GM23338 (cell line): ENCODE results near the gene KCNF1. TPM values are rescaled to one million over a fixed set of nuclear protein-coding genes. Genes with fewer than 3 reads are reported as not detected.
A peak's percentile ranks its signal among the peaks of the same experiment; 100 is the strongest.

Experiments
- ATAC-seq: fragments of 200-7000 bp; cut with Tn5 transposase; 3 replicates; pipeline ENCODE4 v1.9.1; 2020
- DNase-seq: peaks from one replicate; pipeline ENCODE4 v3.0.0-alpha.2; 2015; ENCODE audit warnings: low spot score
- H2AFZ ChIP-seq: fragments of 200-600 bp; sonication (generic); 2 replicates; pipeline ENCODE4 v1.8.0; 2016; ENCODE audit warnings: antibody characterized with exemption, mild to moderate bottlenecking, moderate library complexity
- H3F3A ChIP-seq: fragments of 200-600 bp; sonication (generic); replicated peaks from 2 replicates; pipeline ENCODE4 v1.8.0; 2017; ENCODE audit warnings: antibody characterized with exemption, mixed run types, low read depth
- H3K27ac ChIP-seq: fragments of 200-600 bp; sonication (generic); 2 replicates; pipeline ENCODE4 v1.6.1; 2016; ENCODE audit warnings: low read depth
- H3K27me3 ChIP-seq: fragments of 200-600 bp; sonication (generic); 2 replicates; pipeline ENCODE4 v1.8.0; 2016; ENCODE audit warnings: mild to moderate bottlenecking, mixed run types, moderate library complexity; ENCODE audit not compliant: insufficient read depth
- H3K36me3 ChIP-seq: fragments of 200-600 bp; sonication (generic); 2 replicates; pipeline ENCODE4 v1.8.0; 2016; ENCODE audit warnings: mild to moderate bottlenecking; ENCODE audit not compliant: insufficient read depth
- H3K4me1 ChIP-seq: fragments of 200-600 bp; sonication (generic); 2 replicates; pipeline ENCODE4 v1.8.0; 2016; ENCODE audit warnings: mild to moderate bottlenecking, moderate library complexity; ENCODE audit not compliant: insufficient read depth
- H3K4me2 ChIP-seq: fragments of 200-600 bp; sonication (generic); 2 replicates; pipeline ENCODE4 v1.7.1; 2017; ENCODE audit warnings: mixed run types
- H3K4me3 ChIP-seq: fragments of 200-600 bp; sonication (generic); 2 replicates; pipeline ENCODE4 v1.6.1; 2016; ENCODE audit warnings: mixed run types
- H3K79me2 ChIP-seq: fragments of 200-600 bp; sonication (generic); replicated peaks from 2 replicates; pipeline ENCODE4 v1.8.0; 2017; ENCODE audit warnings: mild to moderate bottlenecking; ENCODE audit not compliant: insufficient read depth
- H3K9me2 ChIP-seq: fragments of 200-600 bp; sonication (generic); 2 replicates; pipeline ENCODE4 v1.8.0; 2017; ENCODE audit not compliant: insufficient read depth
- H4K20me1 ChIP-seq: fragments of 200-600 bp; sonication (generic); replicated peaks from 2 replicates; pipeline ENCODE4 v1.8.0; 2017; ENCODE audit warnings: mild to moderate bottlenecking; ENCODE audit not compliant: insufficient read depth
- H3K27ac Mint-ChIP-seq: 2 replicates; pipeline ENCODE4 v1.8.0; 2020; ENCODE audit warnings: inconsistent platforms, mild to moderate bottlenecking, moderate library complexity, mixed read lengths
- H3K27me3 Mint-ChIP-seq: 3 replicates; pipeline ENCODE4 v1.8.0; 2022; ENCODE audit warnings: low read depth, mild to moderate bottlenecking, moderate library complexity, mixed read lengths, inconsistent platforms; ENCODE audit not compliant: insufficient read depth, poor library complexity
- H3K36me3 Mint-ChIP-seq: 3 replicates; pipeline ENCODE4 v1.8.0; 2021; ENCODE audit warnings: low read depth, mild to moderate bottlenecking, inconsistent platforms, moderate library complexity, mixed read lengths
- H3K4me1 Mint-ChIP-seq: 3 replicates; pipeline ENCODE4 v1.8.0; 2020; ENCODE audit warnings: mild to moderate bottlenecking, inconsistent platforms, mixed read lengths
- H3K4me3 Mint-ChIP-seq: 3 replicates; pipeline ENCODE4 v1.8.0; 2021; ENCODE audit warnings: moderate library complexity, mild to moderate bottlenecking, inconsistent platforms, mixed read lengths
- H3K9me3 Mint-ChIP-seq: 3 replicates; pipeline ENCODE4 v1.8.0; 2020; ENCODE audit warnings: moderate library complexity, mild to moderate bottlenecking, inconsistent platforms, mixed read lengths
- CREB1 ChIP-seq: fragments of 250-450 bp; sonication (Bioruptor Pico); IDR thresholded peaks from 2 replicates; pipeline ENCODE4 v1.5.0; 2020; ENCODE audit warnings: low read depth, mild to moderate bottlenecking, moderate library complexity
- CTCF ChIP-seq, 2 experiments: fragments of 200-600 bp in 1 of 2; sonication (generic) in 1 of 2; conservative IDR thresholded peaks; 2 replicates each; pipeline versions ENCODE4 v1.5.1 to v1.6.1; 2016 to 2017; ENCODE audit warnings: antibody characterized with exemption in 2 of 2, low read depth in 2 of 2, mild to moderate bottlenecking in 2 of 2, moderate library complexity in 1 of 2
- ETS1 ChIP-seq: IDR thresholded peaks from 2 replicates; pipeline ENCODE4 v1.6.1; 2016; ENCODE audit warnings: antibody characterized with exemption
- EZH2 ChIP-seq: fragments of 200-600 bp; sonication (generic); IDR thresholded peaks from one replicate; pipeline ENCODE4 v1.8.0; 2017; ENCODE audit warnings: antibody characterized with exemption, mild to moderate bottlenecking, low read depth; ENCODE audit not compliant: unreplicated experiment
- EZH2phosphoT487 ChIP-seq: fragments of 200-600 bp; sonication (generic); IDR thresholded peaks from one replicate; pipeline ENCODE4 v1.8.1; 2018; ENCODE audit warnings: antibody characterized with exemption; ENCODE audit not compliant: unreplicated experiment
- JUNB ChIP-seq: IDR thresholded peaks from one replicate; pipeline ENCODE4 v1.6.1; 2016; ENCODE audit warnings: antibody characterized with exemption; ENCODE audit not compliant: unreplicated experiment
- NANOG ChIP-seq: IDR thresholded peaks from 2 replicates; pipeline ENCODE4 v1.6.1; 2016; ENCODE audit warnings: antibody characterized with exemption, borderline replicate concordance
- POLR2AphosphoS5 ChIP-seq: IDR thresholded peaks from 2 replicates; pipeline ENCODE4 v1.6.1; 2016; ENCODE audit warnings: antibody characterized with exemption, low read depth
- REST ChIP-seq: IDR thresholded peaks from one replicate; pipeline ENCODE4 v1.6.1; 2018; ENCODE audit warnings: antibody characterized with exemption; ENCODE audit not compliant: unreplicated experiment
- STAT1 ChIP-seq: IDR thresholded peaks from one replicate; pipeline ENCODE4 v1.6.1; 2016; ENCODE audit warnings: antibody characterized with exemption; ENCODE audit not compliant: unreplicated experiment
- ZNF114 ChIP-seq: fragments of 250-450 bp; sonication (Bioruptor Pico); IDR thresholded peaks from 2 replicates; pipeline ENCODE4 v1.5.0; 2020; ENCODE audit warnings: mild to moderate bottlenecking, moderate library complexity
- ZNF331 ChIP-seq: fragments of 250-450 bp; sonication (Bioruptor Pico); IDR thresholded peaks from 2 replicates; pipeline ENCODE4 v1.5.0; 2020; ENCODE audit warnings: low read depth, mild to moderate bottlenecking, moderate library complexity
- ZNF462 ChIP-seq: fragments of 250-450 bp; sonication (Bioruptor Pico); IDR thresholded peaks from 2 replicates; pipeline ENCODE4 v1.5.0; 2020; ENCODE audit warnings: mild to moderate bottlenecking, moderate library complexity
- polyA plus RNA-seq: library from polyadenylated mRNA; unstranded; fragments of >200 nt; fragmentation: Nextera tagmentation; extraction: Ambion mirVana; gene quantifications from 2 replicates; pipeline ENCODE4 v1.2.1, GENCODE V29; 2016
- total RNA-seq: library from RNA; depleted of rRNA; stranded (reverse); fragments of >200 nt; shearing (Covaris generic); gene quantifications from 2 replicates; pipeline ENCODE4 v1.2.3, GENCODE V29; 2014

Gene KCNF1
- total and polyA plus RNA-seq, 2 experiments from 2014 or later = 0.11 to 1.5 TPM

GRCh38 chr2:10862330-10862729 lies 49.4 kb upstream of the KCNF1 start:
- no peaks in the 10 kb centered on the region for H3F3A ChIP-seq
- no peak overlapping the region for H3K4me2 ChIP-seq
- DNase-seq (no peak), ATAC-seq (peak; percentile 54)
- no peaks in the 10 kb centered on the region for H3K4me1 ChIP-seq
- H3K4me3 ChIP-seq = no peak overlapping the region
- Mint-ChIP-seq H3K4me3 (no peak overlapping the region), H3K36me3 (no peaks in the 10 kb centered on the region), H3K27me3 (peaks cover 5% of the 10 kb centered on the region), H3K9me3 (no peaks in the 10 kb centered on the region), H3K4me1 (peaks cover 12% of the 10 kb centered on the region; the same call in 2 of the 3 replicates), H3K27ac (peak overlapping the region; percentile 84; the same call in 1 of the 2 replicates)
- TF ChIP-seq ZNF331 (CRISPR knock-in tag) (no peak), EZH2phosphoT487 (no peak), ZNF114 (CRISPR knock-in tag) (no peak), JUNB (no peak), NANOG (no peak), CTCF (conservative IDR thresholded peaks at IDR 0.05; ENCODE audit: low read depth in 2 of 2) (no peak), CREB1 (CRISPR knock-in tag) (no peak), STAT1 (no peak), EZH2 (no peak), ZNF462 (CRISPR knock-in tag) (no peak), POLR2AphosphoS5 (no peak), REST (no peak), ETS1 (no peak)
- no peaks in the 10 kb centered on the region for H3K27me3 ChIP-seq
- H3K9me2 ChIP-seq = no peaks in the 10 kb centered on the region
- no peak overlapping the region for H3K27ac ChIP-seq
- no peaks in the 10 kb centered on the region for H3K79me2 ChIP-seq
- H3K36me3 ChIP-seq = no peaks in the 10 kb centered on the region
- no peak overlapping the region for H2AFZ ChIP-seq
- no peaks in the 10 kb centered on the region for H4K20me1 ChIP-seq
